Measurements from ENCODE around the gene PRPF38B. TPM values are rescaled to one million over a fixed set of nuclear protein-coding genes. Genes with fewer than 3 reads are reported as not detected.
"Not testable (repeated sequence)": the region's sequence is repeated elsewhere in the genome, so short reads cannot be mapped to it uniquely, and the experiment has no call there.

PRPF38B gene
- total RNA-seq, 4 donors from 2014 or later = 13.8 to 17.1 (median 15.7) TPM

DNA sequence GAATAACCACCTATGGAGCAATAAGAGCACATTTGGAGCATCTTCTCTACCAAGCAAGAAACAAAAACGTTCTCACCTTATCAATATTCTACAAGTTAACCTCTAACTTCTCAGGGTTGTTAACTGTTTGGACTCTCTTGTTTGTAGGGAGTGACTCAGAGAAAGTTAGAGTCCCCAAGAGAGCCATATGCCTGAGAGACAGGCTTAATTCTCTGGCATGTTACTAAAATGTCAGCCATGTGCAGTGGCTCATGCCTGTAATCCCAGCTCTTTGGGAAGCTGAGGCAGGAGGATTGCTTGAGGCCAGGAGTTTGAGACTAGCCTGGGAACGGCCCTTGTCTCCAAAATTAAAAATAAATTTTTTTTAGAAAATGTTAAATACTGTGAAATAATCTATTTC lies 27.0 kb upstream of the PRPF38B start:
- TF ChIP-seq, protein P1, sequence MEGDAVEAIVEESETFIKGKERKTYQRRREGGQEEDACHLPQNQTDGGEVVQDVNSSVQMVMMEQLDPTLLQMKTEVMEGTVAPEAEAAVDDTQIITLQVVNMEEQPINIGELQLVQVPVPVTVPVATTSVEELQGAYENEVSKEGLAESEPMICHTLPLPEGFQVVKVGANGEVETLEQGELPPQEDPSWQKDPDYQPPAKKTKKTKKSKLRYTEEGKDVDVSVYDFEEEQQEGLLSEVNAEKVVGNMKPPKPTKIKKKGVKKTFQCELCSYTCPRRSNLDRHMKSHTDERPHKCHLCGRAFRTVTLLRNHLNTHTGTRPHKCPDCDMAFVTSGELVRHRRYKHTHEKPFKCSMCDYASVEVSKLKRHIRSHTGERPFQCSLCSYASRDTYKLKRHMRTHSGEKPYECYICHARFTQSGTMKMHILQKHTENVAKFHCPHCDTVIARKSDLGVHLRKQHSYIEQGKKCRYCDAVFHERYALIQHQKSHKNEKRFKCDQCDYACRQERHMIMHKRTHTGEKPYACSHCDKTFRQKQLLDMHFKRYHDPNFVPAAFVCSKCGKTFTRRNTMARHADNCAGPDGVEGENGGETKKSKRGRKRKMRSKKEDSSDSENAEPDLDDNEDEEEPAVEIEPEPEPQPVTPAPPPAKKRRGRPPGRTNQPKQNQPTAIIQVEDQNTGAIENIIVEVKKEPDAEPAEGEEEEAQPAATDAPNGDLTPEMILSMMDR (IDR thresholded peaks at IDR 0.05 in 4 of 5, conservative IDR thresholded peaks at IDR 0.05 in 1 of 5) = no peak
- no peak for TF ChIP-seq POLR2A (IDR thresholded peaks at IDR 0.05)
- intact Hi-C loops (cut with DNase I; ENCODE audit: low total_unique reads) (no loop called here), in situ Hi-C loops (cut with MboI; ENCODE audit: low sequenced_read_pairs in 4 of 4) (no loop called here)
- Histone ChIP-seq H3K4me3 (no peak overlapping the region), H3K36me3 (no peaks in the 10 kb centered on the region), H3K9me3 (no peaks in the 10 kb centered on the region), H3K4me1 (peaks cover 4 to 5% of the 10 kb centered on the region in 2 donors), H3K27ac (no peak overlapping the region), H3K27me3 (no peaks in the 10 kb centered on the region)
- ATAC-seq (no peak), DNase-seq (no peak)

DNA sequence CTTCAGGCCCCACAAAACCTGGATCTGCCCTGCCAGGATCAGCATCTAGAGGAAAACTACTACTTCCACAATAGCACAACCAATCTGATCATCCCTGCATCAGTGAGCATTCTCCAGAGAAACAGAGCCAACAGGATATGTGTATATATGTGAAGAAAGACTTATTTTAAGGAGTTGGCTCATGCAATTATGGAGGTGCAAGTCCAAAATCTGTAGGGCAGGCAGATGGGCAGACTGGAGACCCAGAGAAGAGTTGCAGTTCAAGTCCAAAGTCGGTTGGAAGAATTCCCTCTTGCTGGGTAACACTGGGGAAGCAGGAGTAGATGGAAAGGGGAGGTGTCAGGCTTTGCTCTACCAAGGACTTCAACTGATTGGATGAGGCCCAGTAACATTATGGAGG lies 26.3 kb upstream of the PRPF38B start:
- no peak overlapping the region for H3K27ac ChIP-seq
- ATAC-seq = no peak
- no peak for DNase-seq
- no peaks in the 10 kb centered on the region for H3K9me3 ChIP-seq
- peaks cover 4 to 5% of the 10 kb centered on the region in 2 donors for H3K4me1 ChIP-seq
- no peaks in the 10 kb centered on the region for H3K36me3 ChIP-seq
- no peak overlapping the region for H3K4me3 ChIP-seq
- intact Hi-C loops (cut with DNase I; ENCODE audit: low total_unique reads) (no loop called here), in situ Hi-C loops (cut with MboI; ENCODE audit: low sequenced_read_pairs in 4 of 4) (no loop called here)
- TF ChIP-seq, protein P1 (IDR thresholded peaks at IDR 0.05 in 4 of 5, conservative IDR thresholded peaks at IDR 0.05 in 1 of 5) = no peak
- no peak for TF ChIP-seq POLR2A (IDR thresholded peaks at IDR 0.05)
- no peaks in the 10 kb centered on the region for H3K27me3 ChIP-seq

DNA sequence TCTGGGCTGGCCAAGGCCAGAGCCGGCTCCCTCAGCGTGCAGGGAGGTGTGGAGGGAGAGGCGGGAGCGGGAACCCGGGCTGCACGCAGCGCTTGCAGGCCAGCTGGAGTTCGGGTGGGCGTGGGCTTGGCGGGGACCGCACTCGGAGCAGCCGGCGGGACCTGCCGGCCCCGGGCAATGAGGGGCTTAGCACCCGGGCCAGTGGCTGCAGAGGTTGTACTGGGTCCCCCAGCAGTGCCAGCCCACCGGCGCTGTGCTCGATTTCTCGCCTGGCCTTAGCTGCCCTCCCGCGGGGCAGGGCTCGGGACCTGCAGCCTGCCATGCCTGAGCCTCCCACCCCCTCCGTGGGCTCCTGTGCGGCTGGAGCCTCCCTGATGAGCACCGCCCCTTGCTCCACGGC lies 24.7 kb upstream of the PRPF38B start:
- H3K4me3 ChIP-seq; H3K27ac ChIP-seq; ATAC-seq; H3K36me3 ChIP-seq; intact Hi-C loops (cut with DNase I; ENCODE audit: low total_unique reads); H3K27me3 ChIP-seq; DNase-seq; in situ Hi-C loops (cut with MboI; ENCODE audit: low sequenced_read_pairs in 4 of 4); H3K9me3 ChIP-seq; H3K4me1 ChIP-seq: not testable (repeated sequence)

DNA sequence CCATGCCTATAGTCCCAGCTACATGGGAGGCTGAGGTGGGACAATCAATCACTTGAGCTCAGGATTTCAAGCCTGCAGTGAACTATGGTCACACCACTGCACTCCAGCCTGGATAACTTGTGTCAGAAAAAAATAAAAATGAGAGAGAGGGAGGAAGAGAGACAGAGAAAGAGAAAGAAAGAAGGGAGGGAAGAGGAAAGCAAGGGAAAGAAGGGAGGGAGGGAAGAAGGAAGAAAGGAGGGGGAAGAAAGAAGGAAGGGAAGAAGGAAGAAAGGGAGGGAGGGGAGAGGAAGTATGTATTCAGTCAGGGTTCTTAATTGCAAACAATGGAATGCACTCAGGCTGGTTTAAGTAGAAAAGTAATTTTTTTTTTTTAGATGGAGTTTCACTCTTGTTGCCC lies 23.3 kb upstream of the PRPF38B start:
- ATAC-seq = no peak
- Histone ChIP-seq H3K27ac (no peak overlapping the region), H3K36me3 (no peaks in the 10 kb centered on the region), H3K9me3 (no peaks in the 10 kb centered on the region), H3K4me3 (no peak overlapping the region), H3K4me1 (no peaks in the 10 kb centered on the region), H3K27me3 (no peaks in the 10 kb centered on the region)
- in situ Hi-C loops (cut with MboI; ENCODE audit: low sequenced_read_pairs in 4 of 4) (no loop called here), intact Hi-C loops (cut with DNase I; ENCODE audit: low total_unique reads) (no loop called here)
- TF ChIP-seq, protein P1 (IDR thresholded peaks at IDR 0.05 in 4 of 5, conservative IDR thresholded peaks at IDR 0.05 in 1 of 5) = no peak
- no peak for TF ChIP-seq POLR2A (IDR thresholded peaks at IDR 0.05)
- no peak for DNase-seq

DNA sequence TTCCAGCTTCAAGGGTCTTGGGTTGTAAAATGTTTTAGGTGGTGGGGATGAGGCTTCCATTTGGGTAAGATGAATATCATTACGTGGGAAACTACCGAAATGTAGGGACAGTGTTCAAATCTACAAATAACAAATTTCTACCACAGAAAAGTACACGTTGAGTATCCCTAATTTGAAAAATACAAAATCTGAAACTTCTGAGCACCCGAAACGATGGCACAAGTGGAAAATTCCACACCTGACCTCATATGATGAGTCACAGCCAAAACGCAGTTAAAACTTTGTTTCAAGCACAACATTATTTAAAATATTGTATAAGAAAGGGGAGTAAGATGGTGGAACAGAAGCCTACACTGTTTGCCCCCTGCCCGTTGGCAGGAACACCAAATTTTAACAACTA lies 22.4 kb upstream of the PRPF38B start:
- intact Hi-C loops (cut with DNase I; ENCODE audit: low total_unique reads) = no loop called here
- Histone ChIP-seq H3K36me3 (no peaks in the 10 kb centered on the region), H3K4me1 (no peaks in the 10 kb centered on the region), H3K27ac (no peak overlapping the region), H3K9me3 (no peaks in the 10 kb centered on the region), H3K4me3 (no peak overlapping the region), H3K27me3 (no peaks in the 10 kb centered on the region)
- no peak for DNase-seq
- in situ Hi-C loops (cut with MboI; ENCODE audit: low sequenced_read_pairs in 4 of 4) = no loop called here
- TF ChIP-seq, protein P1 (IDR thresholded peaks at IDR 0.05 in 4 of 5, conservative IDR thresholded peaks at IDR 0.05 in 1 of 5) = no peak
- no peak for TF ChIP-seq POLR2A (IDR thresholded peaks at IDR 0.05)
- no peak for ATAC-seq

All from gastrocnemius medialis (tissue), 4 donors.